SU-DHL-6 (cell line): Measurements from ENCODE around the gene MAP4.

ENCODE experiments used
- EZH2phosphoT487 ChIP-seq: fragments of 200-600 bp; sonication (generic), shearing (Covaris generic); conservative IDR thresholded peaks from 2 replicates; pipeline ENCODE4 v1.6.1; 2018; ENCODE audit warnings: mild to moderate bottlenecking, antibody characterized with exemption, low read length, moderate library complexity, mixed read lengths
- TF ChIP-seq, protein P1 (sequence below): fragments of 200-600 bp; sonication (generic); IDR thresholded peaks from one replicate; pipeline ENCODE4 v1.5.1; 2017; ENCODE audit warnings: antibody characterized with exemption, mild to moderate bottlenecking, low read length, moderate library complexity; ENCODE audit not compliant: insufficient read depth, poor library complexity, severe bottlenecking

GRCh38 chr3:47846186-47846879 lies 169.9 kb downstream of the MAP4 start:
- TF ChIP-seq, protein P1, sequence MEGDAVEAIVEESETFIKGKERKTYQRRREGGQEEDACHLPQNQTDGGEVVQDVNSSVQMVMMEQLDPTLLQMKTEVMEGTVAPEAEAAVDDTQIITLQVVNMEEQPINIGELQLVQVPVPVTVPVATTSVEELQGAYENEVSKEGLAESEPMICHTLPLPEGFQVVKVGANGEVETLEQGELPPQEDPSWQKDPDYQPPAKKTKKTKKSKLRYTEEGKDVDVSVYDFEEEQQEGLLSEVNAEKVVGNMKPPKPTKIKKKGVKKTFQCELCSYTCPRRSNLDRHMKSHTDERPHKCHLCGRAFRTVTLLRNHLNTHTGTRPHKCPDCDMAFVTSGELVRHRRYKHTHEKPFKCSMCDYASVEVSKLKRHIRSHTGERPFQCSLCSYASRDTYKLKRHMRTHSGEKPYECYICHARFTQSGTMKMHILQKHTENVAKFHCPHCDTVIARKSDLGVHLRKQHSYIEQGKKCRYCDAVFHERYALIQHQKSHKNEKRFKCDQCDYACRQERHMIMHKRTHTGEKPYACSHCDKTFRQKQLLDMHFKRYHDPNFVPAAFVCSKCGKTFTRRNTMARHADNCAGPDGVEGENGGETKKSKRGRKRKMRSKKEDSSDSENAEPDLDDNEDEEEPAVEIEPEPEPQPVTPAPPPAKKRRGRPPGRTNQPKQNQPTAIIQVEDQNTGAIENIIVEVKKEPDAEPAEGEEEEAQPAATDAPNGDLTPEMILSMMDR = no peak
- no peak for TF ChIP-seq EZH2phosphoT487
